ENCODE data around the gene TSPAN16.

The TSPAN16 gene

DNA sequence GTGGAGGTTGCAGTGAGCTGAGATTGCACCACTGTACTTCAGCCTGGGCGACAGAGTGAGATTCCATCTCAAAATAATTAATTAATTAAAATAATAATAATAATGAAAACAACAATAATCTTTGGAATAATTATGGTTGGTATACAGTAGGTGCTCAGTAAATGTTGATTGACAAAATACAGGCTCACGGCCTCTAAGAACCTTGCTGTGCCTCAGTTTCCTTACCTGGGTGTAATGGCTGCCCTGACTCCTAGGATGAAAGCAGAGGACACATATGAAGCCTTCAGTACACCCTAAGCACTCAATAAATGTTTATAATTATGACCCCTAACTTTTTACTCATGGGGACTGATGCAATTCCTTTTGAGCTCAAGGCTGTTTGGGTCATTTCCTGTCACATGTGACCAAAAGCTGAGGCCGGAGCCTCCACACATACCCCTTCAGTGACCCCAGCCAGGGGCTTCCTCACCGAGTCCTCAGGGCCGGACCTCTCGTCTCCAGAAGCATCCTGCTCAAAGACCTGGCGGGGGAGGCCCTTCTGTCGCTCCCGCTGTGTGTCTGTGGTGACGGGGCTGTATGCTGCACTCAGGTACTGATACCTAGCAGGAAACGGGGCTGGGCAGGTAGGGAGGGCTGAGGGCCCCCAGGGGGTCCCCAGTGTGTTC, 44.2 kb upstream of the TSPAN16 start:
- H3K4me3 ChIP-seq (ENCODE audit: low read depth, low read length): no peak overlapping the region
- TF ChIP-seq, protein P1, sequence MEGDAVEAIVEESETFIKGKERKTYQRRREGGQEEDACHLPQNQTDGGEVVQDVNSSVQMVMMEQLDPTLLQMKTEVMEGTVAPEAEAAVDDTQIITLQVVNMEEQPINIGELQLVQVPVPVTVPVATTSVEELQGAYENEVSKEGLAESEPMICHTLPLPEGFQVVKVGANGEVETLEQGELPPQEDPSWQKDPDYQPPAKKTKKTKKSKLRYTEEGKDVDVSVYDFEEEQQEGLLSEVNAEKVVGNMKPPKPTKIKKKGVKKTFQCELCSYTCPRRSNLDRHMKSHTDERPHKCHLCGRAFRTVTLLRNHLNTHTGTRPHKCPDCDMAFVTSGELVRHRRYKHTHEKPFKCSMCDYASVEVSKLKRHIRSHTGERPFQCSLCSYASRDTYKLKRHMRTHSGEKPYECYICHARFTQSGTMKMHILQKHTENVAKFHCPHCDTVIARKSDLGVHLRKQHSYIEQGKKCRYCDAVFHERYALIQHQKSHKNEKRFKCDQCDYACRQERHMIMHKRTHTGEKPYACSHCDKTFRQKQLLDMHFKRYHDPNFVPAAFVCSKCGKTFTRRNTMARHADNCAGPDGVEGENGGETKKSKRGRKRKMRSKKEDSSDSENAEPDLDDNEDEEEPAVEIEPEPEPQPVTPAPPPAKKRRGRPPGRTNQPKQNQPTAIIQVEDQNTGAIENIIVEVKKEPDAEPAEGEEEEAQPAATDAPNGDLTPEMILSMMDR (IDR thresholded peaks at IDR 0.05; ENCODE audit: low read depth, low read length, missing control alignments): no peak
- no peak for DNase-seq (ENCODE audit: low read depth)
- in situ Hi-C loops (cut with HindIII; ENCODE audit: low sequenced_read_pairs): no loop called here

DNA sequence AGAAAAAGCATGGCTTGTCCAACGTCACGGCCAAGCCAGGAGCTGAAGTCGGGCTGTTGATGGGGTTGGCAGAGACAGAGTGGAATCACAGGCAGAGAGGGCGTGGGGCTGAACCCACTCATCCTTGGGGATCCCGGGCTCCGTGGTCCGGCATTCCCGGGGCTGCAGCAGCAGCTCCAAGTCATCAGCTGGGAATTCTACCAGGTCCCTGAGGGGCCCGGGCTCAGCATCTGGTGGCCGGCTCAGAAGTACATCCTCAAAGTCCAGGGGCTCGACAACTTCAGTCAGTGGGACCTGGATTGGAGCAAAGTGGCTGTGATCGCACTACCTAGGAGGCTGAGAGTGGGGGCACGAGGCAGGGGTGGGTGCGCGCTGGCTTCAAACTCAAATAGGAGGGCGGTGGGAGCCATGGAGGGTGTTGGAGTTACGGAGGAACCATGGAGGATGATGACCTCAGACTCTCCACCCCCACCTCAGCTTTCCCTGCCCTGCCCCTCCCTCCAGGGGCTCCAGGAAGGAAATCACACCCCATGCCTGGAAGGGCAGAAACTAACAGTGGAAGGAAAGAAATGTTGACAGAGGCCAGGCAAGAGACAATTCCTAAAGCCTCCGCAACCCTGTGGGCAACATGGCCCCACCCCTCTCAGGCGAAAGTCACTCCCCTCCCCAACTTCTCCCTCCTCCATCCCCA, 43.1 kb upstream of the TSPAN16 start:
- in situ Hi-C loops (cut with HindIII; ENCODE audit: low sequenced_read_pairs): no loop called here
- TF ChIP-seq, protein P1 (IDR thresholded peaks at IDR 0.05; ENCODE audit: low read depth, low read length, missing control alignments): no peak
- H3K4me3 ChIP-seq (ENCODE audit: low read depth, low read length): no peak overlapping the region
- DNase-seq (ENCODE audit: low read depth): no peak

DNA sequence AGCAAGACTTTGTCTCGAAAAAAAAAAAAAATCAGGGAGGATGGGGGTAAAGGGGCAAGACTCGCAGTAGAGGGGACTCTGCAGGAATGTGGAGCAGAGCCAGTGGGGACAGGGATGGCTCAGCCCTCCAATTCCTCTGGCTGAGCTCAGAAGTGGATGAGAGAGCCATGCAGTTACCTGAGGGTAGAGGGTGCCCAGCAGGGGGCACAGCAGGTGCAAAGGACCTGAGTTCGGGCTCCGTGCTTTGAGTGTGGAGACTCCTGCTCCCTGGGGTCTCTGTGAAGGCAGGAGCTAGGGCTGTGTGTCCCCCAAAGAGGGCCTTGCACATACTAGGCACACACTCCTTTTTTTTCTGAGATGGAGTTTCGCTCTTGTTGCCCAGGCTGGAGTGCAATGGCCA, 41.3 kb upstream of the TSPAN16 start:
- DNase-seq (ENCODE audit: low read depth): no peak
- no peak overlapping the region for H3K4me3 ChIP-seq (ENCODE audit: low read depth, low read length)
- TF ChIP-seq, protein P1 (IDR thresholded peaks at IDR 0.05; ENCODE audit: low read depth, low read length, missing control alignments): no peak
- in situ Hi-C loops (cut with HindIII; ENCODE audit: low sequenced_read_pairs): no loop called here

DNA sequence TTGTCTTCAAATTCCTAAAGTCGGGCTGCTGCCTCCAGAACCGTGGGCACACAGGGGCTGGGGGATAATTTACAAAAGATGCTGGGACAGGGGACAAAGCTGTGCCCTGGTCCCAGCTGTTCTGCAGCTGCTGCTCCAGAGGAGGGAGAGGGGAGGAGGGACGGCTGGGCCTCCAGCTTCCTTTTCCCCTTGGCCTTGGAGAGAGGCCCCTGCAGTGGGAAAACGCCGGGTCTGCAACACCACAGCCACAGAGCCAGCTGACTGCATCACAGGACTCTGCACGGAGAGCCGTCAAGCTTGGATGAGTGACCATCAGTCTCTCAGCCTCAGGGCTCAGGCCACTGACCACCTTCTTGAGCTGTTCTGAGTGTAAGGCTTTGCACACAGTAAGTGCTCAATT, 39.8 kb upstream of the TSPAN16 start:
- DNase-seq (ENCODE audit: low read depth): no peak
- TF ChIP-seq, protein P1 (IDR thresholded peaks at IDR 0.05; ENCODE audit: low read depth, low read length, missing control alignments): no peak
- no peak overlapping the region for H3K4me3 ChIP-seq (ENCODE audit: low read depth, low read length)
- in situ Hi-C loops (cut with HindIII; ENCODE audit: low sequenced_read_pairs): no loop called here

DNA sequence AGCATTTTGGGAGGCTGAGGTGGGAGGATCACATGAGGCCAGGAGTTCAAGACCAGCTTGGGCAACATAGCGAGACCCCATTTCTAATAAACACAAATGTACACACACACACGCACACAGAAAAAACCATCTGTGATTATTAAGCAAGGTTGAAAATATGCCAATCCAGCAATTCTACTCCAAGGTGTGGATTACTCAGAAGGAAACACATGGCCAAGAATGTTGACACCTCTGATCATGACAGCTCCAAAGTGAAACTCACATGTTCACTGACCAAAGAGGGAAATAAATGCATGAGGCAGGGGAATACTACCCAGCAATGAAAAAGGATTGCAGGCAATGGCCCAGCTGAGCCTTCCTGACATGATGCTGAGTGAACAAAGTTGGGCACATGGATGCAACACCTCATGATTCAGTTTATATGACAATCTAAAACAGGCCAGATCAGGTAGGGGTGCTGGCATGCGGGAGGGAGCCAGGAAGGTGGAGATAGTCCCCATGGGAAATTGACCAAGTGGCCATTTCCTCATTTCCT, 38.0 kb upstream of the TSPAN16 start:
- in situ Hi-C loops (cut with HindIII; ENCODE audit: low sequenced_read_pairs): no loop called here
- DNase-seq (ENCODE audit: low read depth): no peak
- no peak overlapping the region for H3K4me3 ChIP-seq (ENCODE audit: low read depth, low read length)
- TF ChIP-seq, protein P1 (IDR thresholded peaks at IDR 0.05; ENCODE audit: low read depth, low read length, missing control alignments): no peak

DNA sequence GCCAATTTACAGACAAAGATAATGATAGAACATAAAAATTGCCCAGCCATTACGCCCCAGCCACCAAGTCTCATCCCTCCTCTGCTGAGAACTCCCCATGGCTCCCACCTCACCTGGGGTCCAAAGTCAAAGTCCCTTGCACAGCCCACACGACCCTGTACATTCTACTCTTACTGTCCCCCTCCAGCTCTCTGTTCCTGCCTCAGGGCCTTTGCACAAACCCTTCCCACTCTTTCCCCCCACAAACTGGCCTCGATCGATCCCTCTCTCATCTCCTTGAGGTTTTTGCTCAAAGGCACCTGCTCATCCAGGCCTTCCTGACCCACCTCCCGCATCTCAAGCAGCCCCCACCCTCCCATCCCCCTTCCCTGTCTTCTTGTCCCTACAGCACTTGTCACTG, 35.0 kb upstream of the TSPAN16 start:
- no peak overlapping the region for H3K4me3 ChIP-seq (ENCODE audit: low read depth, low read length)
- no peak for DNase-seq (ENCODE audit: low read depth)
- TF ChIP-seq, protein P1 (IDR thresholded peaks at IDR 0.05; ENCODE audit: low read depth, low read length, missing control alignments): no peak
- in situ Hi-C loops (cut with HindIII; ENCODE audit: low sequenced_read_pairs): no loop called here

All from astrocyte of the cerebellum (primary cell).